Measurements from ENCODE around the gene HBA2. TPM values are rescaled to one million over a fixed set of nuclear protein-coding genes. Genes with fewer than 3 reads are reported as not detected.
A peak's percentile ranks its signal among the peaks of the same experiment; 100 is the strongest.

Gene HBA2
- total RNA-seq, 3 donors from 2014 or later (not counting 1 experiment from before 2014, with no cell fraction given) = 3.2 to 9.9 TPM; not detected in 1

DNA sequence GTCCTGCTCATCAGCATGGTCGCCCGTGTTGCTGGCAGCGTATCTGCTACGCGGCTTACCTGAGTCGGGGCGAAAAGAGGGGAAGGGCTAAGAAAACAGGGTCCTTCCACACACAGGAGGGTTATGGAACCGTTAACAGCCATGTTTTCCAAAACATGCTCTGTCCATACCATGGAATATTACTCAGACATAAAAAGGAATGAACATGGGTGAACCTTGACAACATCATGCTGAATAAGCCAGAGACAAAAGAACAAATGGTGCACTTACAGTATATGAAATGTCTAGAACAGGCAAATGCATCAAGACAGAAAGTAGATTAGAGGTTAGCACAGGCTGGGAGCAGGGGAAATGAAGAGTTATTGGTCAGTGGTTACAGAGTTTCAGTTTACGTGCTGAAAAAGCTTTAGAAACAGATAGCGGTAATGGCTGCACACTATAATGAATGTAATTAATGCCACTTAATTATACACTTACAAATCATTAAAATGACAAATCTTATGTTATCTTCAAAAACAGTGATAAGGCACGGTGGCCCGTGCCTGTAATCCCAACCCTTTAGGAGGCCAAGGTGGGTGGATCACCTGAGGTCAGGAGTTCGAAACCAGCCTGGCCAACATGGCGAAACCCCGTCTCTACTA, 42.0 kb upstream of the HBA2 start:
- intact Hi-C loops (cut with micrococcal nuclease) = no loop called here
- Histone ChIP-seq H3K27ac (ENCODE audit: low read length) (no peak overlapping the region), H3K27me3 (ENCODE audit: control insufficient read depth, insufficient read depth, low read length) (no peaks in the 10 kb centered on the region), H3K4me3 (ENCODE audit: low read length) (no peak overlapping the region), H3K36me3 (ENCODE audit: control insufficient read depth, insufficient read depth, low read length) (no peaks in the 10 kb centered on the region), H3K9me3 (ENCODE audit: control insufficient read depth, insufficient read depth, low read length) (no peaks in the 10 kb centered on the region), H3K4me1 (ENCODE audit: control insufficient read depth, insufficient read depth, low read length) (peaks cover 43% of the 10 kb centered on the region)
- Mint-ChIP-seq H3K4me1 (peaks cover 37 to 40% of the 10 kb centered on the region in 2 donors), H3K4me3 (no peak overlapping the region), H3K36me3 (no peaks in the 10 kb centered on the region), H3K27ac (peak overlapping the region; percentile 76 to 85), H3K9me3 (no peaks in the 10 kb centered on the region), H3K27me3 (ENCODE audit: low read depth in 2 of 2) (no peaks in the 10 kb centered on the region)
- WGBS (ENCODE audit: insufficient coverage) = 98% methylated on average over 13 of the region's 15 CpGs
- TF ChIP-seq, protein P1, sequence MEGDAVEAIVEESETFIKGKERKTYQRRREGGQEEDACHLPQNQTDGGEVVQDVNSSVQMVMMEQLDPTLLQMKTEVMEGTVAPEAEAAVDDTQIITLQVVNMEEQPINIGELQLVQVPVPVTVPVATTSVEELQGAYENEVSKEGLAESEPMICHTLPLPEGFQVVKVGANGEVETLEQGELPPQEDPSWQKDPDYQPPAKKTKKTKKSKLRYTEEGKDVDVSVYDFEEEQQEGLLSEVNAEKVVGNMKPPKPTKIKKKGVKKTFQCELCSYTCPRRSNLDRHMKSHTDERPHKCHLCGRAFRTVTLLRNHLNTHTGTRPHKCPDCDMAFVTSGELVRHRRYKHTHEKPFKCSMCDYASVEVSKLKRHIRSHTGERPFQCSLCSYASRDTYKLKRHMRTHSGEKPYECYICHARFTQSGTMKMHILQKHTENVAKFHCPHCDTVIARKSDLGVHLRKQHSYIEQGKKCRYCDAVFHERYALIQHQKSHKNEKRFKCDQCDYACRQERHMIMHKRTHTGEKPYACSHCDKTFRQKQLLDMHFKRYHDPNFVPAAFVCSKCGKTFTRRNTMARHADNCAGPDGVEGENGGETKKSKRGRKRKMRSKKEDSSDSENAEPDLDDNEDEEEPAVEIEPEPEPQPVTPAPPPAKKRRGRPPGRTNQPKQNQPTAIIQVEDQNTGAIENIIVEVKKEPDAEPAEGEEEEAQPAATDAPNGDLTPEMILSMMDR (IDR thresholded peaks at IDR 0.05) = no peak
- ATAC-seq (peak in 2 of 3 donors; percentile 29 to 43), DNase-seq (no peak)

DNA sequence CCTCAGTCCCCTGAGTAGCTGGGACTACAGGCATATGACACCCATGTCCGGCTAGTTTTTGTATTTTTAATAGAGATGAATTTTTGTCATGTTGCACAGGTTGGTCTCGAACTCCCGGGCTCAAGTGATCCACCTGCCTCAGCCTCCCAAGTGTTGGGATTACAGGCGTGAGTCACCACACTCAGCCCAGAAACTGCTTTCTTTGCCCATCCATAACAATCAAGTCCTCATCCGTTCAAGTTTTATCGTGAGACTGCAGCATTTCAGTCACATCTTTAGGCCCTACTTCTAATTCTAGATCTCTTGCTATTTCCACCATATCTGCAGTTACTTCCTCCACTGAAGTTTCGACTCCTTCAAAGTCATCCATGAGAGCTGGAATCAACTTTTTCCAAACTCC, 40.6 kb upstream of the HBA2 start:
- WGBS (ENCODE audit: insufficient coverage) = 97% methylated on average over 6 of the region's 7 CpGs
- H3K27me3 ChIP-seq (ENCODE audit: control insufficient read depth, insufficient read depth, low read length) = no peaks in the 10 kb centered on the region
- Mint-ChIP-seq H3K36me3 (no peaks in the 10 kb centered on the region), H3K27ac (peak overlapping the region in 1 of 2 donors; percentile 44), H3K4me1 (peaks cover 34 to 37% of the 10 kb centered on the region in 2 donors), H3K9me3 (no peaks in the 10 kb centered on the region), H3K4me3 (no peak overlapping the region), H3K27me3 (ENCODE audit: low read depth in 2 of 2) (no peaks in the 10 kb centered on the region)
- H3K4me3 ChIP-seq (ENCODE audit: low read length) = no peak overlapping the region
- H3K9me3 ChIP-seq (ENCODE audit: control insufficient read depth, insufficient read depth, low read length) = no peaks in the 10 kb centered on the region
- no peak overlapping the region for H3K27ac ChIP-seq (ENCODE audit: low read length)
- DNase-seq (no peak), ATAC-seq (no peak)
- H3K36me3 ChIP-seq (ENCODE audit: control insufficient read depth, insufficient read depth, low read length) = no peaks in the 10 kb centered on the region
- H3K4me1 ChIP-seq (ENCODE audit: control insufficient read depth, insufficient read depth, low read length) = peaks cover 34% of the 10 kb centered on the region
- TF ChIP-seq, protein P1 (IDR thresholded peaks at IDR 0.05) = no peak
- intact Hi-C loops (cut with micrococcal nuclease) = no loop called here

DNA sequence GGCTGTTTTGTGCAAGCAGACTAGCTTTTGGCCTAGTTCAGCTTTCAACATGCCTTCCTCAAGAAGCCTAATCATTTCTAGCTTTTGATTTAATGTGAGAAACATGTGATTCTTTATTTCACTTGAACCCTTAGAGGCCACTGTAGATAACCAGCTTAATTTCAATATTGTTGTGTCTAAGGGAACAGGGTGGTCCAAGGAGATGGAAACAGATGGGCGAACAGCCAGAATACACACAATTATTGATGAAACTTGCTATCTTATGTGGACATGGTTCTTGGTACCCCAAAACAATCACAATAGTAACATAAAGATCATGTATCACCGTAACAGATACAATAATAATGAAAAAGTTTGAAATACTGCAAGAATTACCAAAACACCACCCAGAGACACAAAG, 39.0 kb upstream of the HBA2 start:
- no peaks in the 10 kb centered on the region for H3K9me3 ChIP-seq (ENCODE audit: control insufficient read depth, insufficient read depth, low read length)
- peak overlapping the region in 1 of 2 donors; percentile 56 for H3K27ac Mint-ChIP-seq
- no peaks in the 10 kb centered on the region for H3K27me3 Mint-ChIP-seq (ENCODE audit: low read depth in 2 of 2)
- DNase-seq (no peak), ATAC-seq (no peak)
- no peak overlapping the region for H3K27ac ChIP-seq (ENCODE audit: low read length)
- no peak overlapping the region for H3K4me3 Mint-ChIP-seq
- H3K36me3 Mint-ChIP-seq = no peaks in the 10 kb centered on the region
- no peaks in the 10 kb centered on the region for H3K27me3 ChIP-seq (ENCODE audit: control insufficient read depth, insufficient read depth, low read length)
- TF ChIP-seq, protein P1 (IDR thresholded peaks at IDR 0.05) = no peak
- no peak overlapping the region for H3K4me3 ChIP-seq (ENCODE audit: low read length)
- 100% methylated on average over 1 of the region's 2 CpGs for WGBS (ENCODE audit: insufficient coverage)
- peaks cover 37 to 44% of the 10 kb centered on the region in 2 donors for H3K4me1 Mint-ChIP-seq
- no peaks in the 10 kb centered on the region for H3K36me3 ChIP-seq (ENCODE audit: control insufficient read depth, insufficient read depth, low read length)
- H3K9me3 Mint-ChIP-seq = no peaks in the 10 kb centered on the region
- peaks cover 28% of the 10 kb centered on the region for H3K4me1 ChIP-seq (ENCODE audit: control insufficient read depth, insufficient read depth, low read length)
- intact Hi-C loops (cut with micrococcal nuclease) = no loop called here

DNA sequence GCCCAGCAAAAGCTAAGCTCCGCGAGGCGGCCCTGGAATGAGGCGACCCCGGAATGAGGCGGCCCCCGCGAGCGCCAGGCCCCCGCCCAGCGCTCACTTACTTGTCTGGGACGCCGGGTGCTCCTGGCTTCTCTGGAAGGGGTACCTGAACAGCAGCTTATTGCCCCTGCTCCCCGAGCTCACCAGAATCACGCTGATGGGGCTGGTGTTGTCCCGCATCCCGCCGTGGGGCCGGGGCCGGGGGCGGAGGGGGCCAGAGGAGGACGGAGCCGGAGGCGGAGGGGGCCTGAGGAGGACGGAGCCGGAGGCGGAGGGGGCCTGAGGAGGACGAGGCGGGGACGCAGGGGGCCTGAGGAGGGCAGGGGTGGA, 34.6 kb upstream of the HBA2 start:
- Mint-ChIP-seq H3K4me3 (peak overlapping the region; percentile 87), H3K4me1 (peaks cover 15 to 19% of the 10 kb centered on the region in 2 donors), H3K9me3 (no peaks in the 10 kb centered on the region), H3K27ac (peak overlapping the region; percentile 95), H3K36me3 (no peaks in the 10 kb centered on the region), H3K27me3 (ENCODE audit: low read depth in 2 of 2) (no peaks in the 10 kb centered on the region)
- Histone ChIP-seq H3K36me3 (ENCODE audit: control insufficient read depth, insufficient read depth, low read length) (no peaks in the 10 kb centered on the region), H3K27ac (ENCODE audit: low read length) (peak overlapping the region; percentile 76), H3K9me3 (ENCODE audit: control insufficient read depth, insufficient read depth, low read length) (no peaks in the 10 kb centered on the region), H3K27me3 (ENCODE audit: control insufficient read depth, insufficient read depth, low read length) (no peaks in the 10 kb centered on the region), H3K4me3 (ENCODE audit: low read length) (peak overlapping the region; percentile 80), H3K4me1 (ENCODE audit: control insufficient read depth, insufficient read depth, low read length) (peaks cover 14% of the 10 kb centered on the region)
- DNase-seq (peak; percentile 40 to 44), ATAC-seq (peak in 2 of 3 donors; percentile 28 to 32)
- intact Hi-C loops (cut with micrococcal nuclease) = no loop called here
- TF ChIP-seq, protein P1 (IDR thresholded peaks at IDR 0.05) = no peak
- under 1% methylated on average over 29 of the region's 30 CpGs for WGBS (ENCODE audit: insufficient coverage)
